GM18858 (cell line): Measurements from ENCODE around the gene MTX1.
"Not testable (repeated sequence)": the region's sequence is repeated elsewhere in the genome, so short reads cannot be mapped to it uniquely, and the experiment has no call there.

Experiments used
- ATAC-seq: cut with Tn5 transposase; IDR thresholded peaks from one replicate; pipeline ENCODE4 v1.9.1; 2021; ENCODE audit not compliant: unreplicated experiment

Gene MTX1, protein sequence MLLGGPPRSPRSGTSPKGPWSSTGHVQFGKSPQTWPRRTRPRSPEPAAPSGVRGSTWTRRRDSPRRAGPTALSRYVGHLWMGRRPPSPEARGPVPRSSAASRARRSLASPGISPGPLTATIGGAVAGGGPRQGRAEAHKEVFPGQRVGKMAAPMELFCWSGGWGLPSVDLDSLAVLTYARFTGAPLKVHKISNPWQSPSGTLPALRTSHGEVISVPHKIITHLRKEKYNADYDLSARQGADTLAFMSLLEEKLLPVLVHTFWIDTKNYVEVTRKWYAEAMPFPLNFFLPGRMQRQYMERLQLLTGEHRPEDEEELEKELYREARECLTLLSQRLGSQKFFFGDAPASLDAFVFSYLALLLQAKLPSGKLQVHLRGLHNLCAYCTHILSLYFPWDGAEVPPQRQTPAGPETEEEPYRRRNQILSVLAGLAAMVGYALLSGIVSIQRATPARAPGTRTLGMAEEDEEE

DNA sequence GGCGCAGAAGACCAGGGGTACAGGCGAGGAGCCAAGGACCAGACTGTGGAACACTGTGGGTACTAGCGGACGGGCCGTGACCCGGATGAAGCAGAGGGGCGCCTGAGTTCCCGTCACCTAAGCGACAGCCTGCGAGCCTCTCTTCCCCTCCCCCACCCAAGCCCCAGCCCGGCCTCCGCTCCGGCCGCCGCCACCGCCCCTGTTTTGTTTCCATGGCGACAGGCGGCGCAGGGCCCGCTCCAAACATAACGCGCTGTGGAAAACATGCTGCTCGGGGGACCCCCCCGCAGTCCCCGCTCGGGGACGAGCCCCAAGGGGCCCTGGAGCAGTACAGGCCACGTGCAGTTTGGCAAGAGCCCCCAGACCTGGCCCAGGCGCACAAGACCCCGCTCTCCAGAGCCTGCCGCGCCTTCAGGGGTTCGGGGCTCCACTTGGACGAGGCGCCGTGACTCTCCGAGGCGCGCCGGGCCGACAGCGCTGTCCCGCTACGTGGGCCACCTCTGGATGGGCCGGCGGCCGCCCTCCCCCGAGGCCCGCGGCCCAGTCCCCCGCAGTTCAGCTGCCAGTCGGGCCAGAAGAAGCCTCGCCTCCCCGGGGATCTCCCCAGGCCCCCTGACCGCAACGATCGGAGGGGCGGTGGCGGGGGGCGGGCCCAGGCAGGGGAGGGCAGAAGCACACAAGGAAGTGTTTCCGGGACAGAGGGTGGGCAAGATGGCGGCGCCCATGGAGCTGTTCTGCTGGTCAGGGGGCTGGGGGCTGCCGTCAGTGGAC lies at the start of gene MTX1:
Gene MTX1, plus strand, starts transcription at position 155 of the 771 bp plus-strand sequence. Its CDS starts 110 bp downstream, at position 265.
- no peak for ATAC-seq

DNA sequence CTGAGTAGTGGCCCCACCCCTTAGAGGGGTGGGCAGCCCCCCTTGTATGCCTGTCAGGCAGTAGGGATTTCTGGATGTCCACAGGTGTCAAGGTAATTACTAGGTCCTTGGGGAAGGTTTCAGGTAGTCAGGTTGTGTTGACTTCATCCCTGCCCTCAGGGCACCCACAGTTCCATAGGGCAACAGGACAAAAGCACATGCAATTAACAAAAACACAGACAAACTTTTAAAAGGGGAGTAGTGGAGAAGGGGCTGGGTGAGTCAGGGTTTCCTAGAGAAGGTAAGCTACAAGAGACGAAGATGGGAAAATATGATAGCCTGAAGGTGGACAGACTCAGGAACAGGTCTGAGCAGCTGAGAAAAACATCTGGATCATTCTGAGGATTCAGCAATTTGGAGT lies 49.5 kb upstream of the MTX1 start:
- ATAC-seq, result no peak

DNA sequence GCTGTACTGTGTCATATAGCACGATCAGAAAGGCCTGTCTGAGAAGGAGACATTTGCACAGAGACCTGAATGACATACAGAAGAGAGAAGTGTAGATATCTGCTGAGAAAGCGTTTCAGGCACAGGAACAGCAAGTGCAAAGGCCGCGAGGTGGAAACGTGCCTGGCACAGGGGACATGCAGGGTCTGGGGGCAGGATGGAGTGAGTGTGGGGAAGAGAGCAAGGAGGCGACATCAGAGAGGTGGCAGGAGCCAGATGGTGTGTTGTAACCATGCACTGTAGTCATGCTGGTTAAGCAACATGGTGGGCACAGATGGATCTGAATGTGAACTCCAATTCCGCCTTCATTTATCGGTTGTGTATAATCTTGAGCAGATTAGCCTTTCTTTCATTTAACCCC lies 48.4 kb upstream of the MTX1 start:
- ATAC-seq, result no peak

DNA sequence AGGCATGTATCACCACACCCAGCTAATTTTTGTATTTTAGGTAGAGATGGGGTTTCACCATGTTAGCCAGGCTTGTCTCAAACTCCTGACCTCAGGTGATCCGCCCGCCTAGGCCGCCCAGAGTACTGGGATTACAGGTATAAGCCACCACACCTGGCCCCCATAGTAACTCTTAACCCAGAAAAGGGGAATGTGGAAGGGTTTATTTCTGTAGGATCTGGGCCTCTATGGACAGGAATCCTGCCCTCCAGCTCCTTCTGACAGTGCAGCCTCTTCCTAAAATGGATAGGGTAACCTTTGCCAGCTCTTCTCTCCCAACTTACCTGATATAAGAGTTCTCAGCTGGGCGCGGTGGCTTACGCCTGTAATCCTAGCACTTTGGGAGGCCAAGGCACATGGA lies 45.9 kb upstream of the MTX1 start:
- ATAC-seq, result not testable (repeated sequence)

DNA sequence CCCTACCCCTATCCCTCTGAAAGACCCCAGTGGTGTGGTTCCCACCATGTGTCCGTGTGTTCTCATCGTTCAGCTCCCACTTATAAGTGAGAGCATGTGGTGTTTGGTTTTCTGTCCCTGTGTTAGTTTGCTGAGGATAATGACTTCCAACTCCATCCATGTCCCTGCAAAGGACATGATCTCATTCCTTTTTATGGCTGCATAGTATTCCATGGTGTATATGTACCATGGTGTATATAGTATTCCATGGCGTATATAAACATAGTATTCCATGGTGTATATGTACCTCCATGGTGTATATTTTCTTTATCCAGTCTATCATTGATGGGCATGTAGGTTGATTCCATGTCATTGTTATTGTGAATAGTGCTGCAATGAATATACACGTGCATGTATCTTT lies 44.7 kb upstream of the MTX1 start:
- not testable (repeated sequence) for ATAC-seq

DNA sequence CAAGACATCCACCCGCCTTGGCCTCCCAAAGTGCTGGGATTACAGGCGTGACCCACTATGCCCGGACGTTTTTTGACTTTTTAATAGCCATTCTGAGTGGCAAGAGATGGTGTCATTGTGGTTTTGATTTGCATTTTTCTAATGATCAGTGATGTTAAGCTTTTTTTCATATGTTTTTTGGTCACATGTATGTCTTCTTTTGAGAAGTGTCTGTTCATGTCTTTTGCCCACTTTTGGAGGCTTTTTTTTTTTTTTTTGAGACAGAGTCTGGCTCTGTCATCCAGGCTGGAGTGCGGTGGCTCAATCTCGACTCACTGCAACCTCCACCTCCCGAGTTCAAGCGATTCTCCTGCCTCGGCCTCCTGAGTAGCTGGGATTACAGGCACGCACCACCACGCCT lies 43.9 kb upstream of the MTX1 start:
- ATAC-seq, result not testable (repeated sequence)

DNA sequence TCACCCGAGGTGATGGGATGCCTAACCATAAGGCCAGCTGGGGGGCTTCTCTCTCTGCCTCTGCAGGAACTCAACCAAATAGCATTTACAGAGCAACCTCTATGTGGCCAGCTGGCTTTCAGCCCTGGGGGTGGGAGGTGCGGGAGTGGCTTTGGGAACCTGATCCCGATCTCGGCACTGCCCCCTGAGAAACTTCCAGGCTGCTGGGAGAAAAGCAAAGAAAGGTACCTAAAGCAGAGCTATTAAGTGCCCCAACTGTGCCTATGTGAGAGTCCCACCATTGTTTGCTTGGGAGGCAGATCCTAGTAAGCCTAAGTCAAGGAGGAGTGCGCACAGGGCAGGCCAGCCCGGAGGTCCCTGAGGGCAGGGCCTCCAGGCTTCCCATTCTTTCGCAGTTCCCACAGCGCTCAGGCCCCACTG lies 42.4 kb upstream of the MTX1 start:
- ATAC-seq, result no peak

DNA sequence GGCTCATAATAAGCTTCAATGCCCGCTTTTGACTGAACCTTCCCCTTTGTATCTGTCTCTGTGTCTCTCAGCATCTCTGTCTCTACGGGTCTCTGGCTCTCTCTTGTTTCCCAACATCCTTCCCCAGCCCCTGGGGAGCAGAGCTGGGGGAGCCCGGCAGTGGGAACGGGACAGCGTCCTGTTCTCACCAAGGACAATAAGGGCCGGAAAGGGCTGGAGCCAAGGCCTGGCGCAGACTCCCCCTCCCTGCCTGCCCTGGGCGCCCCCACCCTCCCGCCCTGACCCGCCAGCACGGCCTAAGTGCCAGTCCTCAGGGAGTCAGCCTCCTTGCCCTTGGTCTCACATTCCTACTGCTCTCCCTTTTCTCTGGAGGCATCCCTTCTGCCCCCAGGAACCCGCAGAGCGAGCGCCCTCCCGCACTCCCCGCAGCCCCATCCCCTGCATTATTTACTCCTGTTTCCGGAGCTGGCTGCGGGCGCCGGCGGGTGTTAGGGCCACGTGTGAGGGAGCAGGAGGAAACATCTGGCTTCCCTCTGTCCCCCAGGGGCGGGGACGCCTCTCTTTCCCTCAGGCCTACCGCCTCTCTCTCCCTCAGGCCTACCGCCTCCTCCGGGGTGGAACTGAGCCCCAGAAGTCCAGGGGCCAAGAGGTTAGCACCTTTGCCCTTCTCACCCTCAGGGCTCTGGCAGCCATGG lies 41.9 kb upstream of the MTX1 start:
- no peak for ATAC-seq

DNA sequence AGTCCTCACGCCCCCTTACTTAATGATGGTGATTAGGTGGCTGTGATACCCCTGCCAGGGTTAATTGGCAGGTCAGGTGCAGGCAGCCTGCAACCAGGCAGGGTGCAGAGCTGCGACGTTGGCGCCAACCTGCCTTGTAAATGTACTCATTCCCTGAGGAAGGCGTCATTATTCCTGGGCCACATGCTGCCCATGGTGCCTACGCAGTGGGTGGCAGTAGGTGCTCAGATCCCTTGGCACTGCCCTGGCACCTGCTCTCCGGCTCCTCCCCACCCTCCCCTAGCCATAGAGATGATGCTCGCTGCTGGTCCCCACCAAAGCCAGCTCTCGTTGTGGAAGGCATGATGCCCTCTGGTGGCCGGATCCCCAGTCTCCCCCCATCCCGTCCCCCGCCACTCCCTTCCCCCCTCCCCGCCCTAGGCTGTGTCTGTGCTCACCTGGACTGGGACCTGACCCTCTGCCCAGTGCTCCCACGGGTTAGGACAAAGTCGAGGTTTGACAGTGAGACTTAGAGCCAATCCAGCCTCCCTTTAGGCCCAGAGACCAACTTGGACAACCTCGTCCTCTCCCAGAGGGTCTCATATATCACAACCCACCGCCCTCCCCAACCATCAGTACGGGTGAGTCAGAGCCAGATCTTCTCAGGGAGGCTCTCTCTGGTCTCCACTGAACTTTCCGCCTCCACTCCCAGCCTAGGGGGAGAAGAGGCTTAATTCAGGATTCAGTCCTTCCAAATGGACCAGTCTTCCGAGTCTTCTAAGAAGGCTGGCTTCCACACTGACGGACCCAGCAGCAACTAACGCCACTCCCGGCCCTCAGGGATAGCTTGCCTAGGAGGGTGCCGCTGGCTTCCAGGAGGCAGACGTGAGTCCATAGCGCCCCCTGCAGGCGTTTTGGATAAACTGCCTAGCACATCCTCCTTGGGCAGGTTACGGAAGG lies 41.1 kb upstream of the MTX1 start:
- ATAC-seq, result no peak

DNA sequence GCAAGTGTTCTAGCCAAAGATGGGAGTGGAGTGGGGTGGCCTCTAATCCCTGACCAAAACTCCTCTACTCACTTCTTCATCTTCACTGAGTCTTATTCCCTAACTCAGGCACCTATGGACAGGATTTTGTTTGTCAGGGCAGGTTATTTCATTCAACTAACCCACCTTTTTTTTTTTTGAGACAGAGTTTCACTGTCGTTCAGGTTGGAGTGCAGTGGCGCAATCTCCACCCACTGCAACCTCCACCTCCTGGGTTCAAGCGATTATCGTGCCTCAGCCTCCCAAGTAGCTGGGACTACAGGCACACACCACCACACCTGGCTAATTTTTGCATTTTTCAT lies 40.4 kb upstream of the MTX1 start:
- not testable (repeated sequence) for ATAC-seq

DNA sequence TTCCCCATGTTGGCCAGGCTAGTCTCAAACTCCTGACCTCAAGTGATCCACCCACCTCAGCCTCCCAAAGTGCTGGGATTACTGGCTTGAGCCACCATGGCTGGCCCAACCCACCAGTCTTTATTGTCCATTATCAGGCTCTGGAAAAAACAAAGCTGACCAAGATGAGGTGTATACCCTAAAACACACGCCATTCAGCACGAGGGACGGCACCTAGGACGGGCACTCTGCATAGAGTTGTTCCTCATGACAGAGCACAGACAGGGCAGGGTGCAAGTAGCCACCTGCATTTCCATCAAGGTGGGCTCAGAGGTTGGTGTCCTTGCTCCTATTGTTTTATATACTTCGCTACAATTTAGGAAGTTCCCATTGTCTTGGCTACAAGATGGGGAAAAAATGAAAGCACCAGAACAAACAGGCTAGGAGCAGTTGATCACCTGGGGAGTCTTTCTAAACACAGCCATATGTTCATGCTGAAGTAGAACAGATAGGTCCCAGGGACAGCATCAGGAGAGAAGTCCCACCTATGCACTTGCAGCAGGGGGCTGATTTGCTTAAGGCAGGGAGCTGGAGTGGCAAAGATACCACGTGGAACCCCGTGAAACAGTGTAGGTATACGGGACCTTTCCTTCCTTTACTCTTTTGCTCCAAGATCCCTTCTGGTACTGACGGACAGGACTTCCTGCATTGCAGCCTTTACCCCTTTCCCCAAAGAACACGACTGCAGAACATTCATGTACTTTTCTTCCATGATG lies 39.9 kb upstream of the MTX1 start:
- no peak for ATAC-seq

DNA sequence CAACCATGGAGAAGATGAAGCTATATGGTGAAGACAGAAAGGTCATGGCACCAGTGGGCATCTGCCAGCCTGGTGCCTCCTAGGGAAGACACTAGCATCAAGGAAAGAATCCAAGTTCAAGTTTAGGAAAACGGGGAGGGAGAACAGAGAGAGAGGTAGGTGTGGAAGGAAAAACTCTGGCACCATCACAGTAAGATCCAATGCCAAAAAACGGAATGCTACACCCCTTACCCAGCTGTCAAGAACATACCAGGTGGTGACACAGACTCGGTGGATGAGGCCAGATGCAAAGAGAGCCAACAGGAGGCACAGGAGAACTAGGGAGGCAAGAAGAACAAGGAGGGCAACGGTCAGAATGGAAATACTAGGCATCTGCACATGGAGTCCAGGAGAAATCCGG lies 39.0 kb upstream of the MTX1 start:
- no peak for ATAC-seq

DNA sequence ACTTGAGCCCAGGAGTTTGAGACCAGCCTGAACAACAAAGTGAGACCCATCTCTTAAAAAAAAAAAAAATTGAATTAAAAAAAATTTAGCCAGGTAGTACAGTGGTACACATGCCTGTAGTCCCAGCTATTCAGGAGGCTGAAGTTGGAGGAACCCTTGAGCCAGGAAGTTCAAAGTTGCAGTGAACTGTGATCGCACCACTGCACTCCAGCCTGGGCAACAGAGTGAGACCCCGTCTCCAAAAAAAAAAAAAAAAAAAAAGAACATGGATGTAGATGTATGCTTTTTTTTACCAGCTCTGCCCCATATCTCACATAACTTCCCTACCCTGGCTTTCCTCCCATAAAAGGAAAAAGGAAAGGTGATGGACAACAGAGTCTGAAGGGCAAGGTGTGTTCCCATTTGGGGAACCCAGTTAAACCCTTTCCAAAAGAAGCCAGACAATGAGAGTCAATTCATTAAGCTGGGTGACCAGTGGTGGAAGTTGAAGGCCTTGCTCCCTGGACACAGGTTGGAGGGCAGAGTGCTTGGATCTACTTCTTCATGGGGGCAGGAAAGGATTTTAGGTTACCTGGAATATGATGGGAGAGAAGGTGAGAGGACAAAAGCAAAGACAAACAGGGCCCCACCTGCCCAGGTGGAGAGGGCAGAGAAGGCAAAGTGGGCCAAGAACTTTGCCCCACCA lies 38.3 kb upstream of the MTX1 start:
- no peak for ATAC-seq

DNA sequence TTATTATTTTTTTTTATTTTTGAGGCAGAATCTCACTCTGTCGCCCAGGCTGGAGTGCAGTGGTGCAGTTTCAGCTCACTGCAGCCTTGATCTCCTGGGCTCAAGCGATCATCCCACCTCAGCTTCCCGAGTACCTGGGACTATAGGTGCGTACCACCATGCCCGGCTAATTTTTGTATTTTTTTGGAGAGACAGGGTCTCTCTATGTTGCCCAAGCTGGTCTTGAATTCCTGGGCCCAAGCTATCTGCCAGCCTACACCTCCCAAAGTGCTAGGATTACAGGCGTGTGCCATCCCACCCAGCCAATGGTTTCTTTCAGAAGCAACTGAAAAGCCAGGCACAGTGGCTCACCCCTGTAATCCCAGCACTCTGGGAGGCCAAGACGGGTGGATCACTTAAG lies 37.7 kb upstream of the MTX1 start:
- no peak for ATAC-seq

DNA sequence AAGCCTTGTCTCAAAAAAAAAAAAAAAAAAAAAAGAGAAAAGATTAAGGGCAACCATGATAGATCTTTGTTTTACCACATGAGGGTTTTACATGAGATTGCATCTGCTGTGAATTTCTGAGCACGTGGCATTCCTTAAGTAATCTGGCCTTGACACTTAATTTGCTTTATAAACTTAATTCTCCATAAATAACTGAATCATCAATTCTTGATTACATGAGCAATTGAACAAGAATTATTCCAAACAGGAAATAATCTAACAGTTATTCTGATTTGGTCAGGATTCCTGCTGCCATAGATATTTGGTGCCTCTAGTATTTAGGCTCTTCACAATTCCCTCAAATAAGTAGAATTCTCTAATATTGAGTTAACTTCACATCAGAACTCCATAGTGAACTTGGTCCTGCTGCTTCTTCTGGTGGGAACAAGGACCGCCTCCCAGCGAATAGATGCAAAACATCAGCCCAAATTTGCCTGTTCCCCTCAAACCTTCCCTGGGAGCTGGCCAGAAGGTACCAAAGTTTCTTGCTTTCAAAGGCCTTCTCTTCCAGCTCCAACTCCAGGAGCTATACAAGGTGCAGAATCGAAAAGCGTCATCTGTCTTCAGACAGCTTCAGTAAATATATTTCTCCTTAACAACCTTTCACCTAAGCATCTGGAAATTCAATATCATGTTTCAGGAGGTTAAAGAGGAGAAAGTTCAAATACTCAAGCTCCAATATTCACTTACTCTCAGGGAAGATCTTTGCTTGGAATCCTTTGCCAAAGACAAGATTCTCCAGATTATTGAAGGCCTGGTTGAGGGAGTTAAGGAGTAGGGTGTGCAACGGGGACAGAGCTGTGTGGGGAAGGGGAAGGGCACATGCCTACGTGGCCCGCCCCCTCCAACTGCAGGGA lies 36.4 kb upstream of the MTX1 start:
- ATAC-seq, result no peak

DNA sequence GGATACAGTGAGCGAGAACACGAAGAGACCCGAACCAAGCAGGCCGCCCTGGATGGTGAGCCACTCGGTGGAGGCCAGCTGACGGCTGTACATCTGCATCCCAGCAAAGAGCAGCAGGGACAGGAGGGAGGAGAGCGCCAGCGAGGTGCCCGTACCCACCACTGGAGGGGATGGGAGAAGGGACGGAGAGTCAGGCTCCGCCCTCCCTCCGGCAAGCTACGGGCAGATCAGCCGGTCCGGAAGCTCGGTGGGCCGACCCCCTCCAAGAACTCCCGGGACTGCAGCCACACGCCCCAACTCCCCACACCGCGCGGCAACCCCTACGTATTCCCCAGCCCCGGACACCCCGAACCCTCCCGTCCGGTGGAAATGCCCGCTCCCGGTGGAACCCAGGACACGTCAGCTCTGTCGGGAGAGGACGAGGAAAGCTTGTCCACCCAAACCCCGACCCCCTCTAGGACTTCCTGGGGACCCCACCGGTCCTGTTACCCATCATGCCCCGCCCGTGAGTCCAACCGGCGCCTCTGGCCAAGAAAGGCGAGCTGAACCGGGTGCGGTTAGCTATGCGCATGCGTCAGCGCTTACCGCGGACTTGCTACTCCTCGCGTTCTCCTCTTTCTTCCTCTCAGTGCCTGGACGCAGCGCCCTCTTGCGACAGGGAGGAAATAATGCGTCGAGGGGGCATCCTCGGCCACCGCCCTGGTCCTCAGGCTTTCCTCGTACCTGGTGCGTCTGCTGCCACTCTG lies 35.6 kb upstream of the MTX1 start, which contains the start of gene KRTCAP2:
Gene KRTCAP2, minus strand, starts transcription at position 573 of the 746 bp plus-strand sequence. Its CDS starts 80 bp downstream, at position 493.
- peak; percentile 55 for ATAC-seq
